Neural progenitor cell (in vitro differentiated cells): Measurements from ENCODE around the gene TBC1D19.

Experiments used
- CTCF ChIP-seq: fragments of 200-600 bp; sonication (generic); IDR thresholded peaks from 2 replicates; pipeline ENCODE4 v1.5.1; 2017; ENCODE audit warnings: antibody characterized with exemption, mild to moderate bottlenecking
- EZH2 ChIP-seq: fragments of 200-600 bp; sonication (generic); IDR thresholded peaks from 2 replicates; pipeline ENCODE4 v1.6.1; 2017; ENCODE audit warnings: antibody characterized with exemption, mild to moderate bottlenecking, moderate library complexity
- EZH2phosphoT487 ChIP-seq: fragments of 200-600 bp; sonication (generic); IDR thresholded peaks from 2 replicates; pipeline ENCODE4 v1.6.1; 2017; ENCODE audit warnings: antibody characterized with exemption

- TF ChIP-seq CTCF (no peak), EZH2 (no peak), EZH2phosphoT487 (no peak)
Observed at GRCh38 chr4:26721685-26722084, 137.8 kb downstream of the TBC1D19 start.
